ENCODE data around the gene THOC6.

THOC6 gene

DNA sequence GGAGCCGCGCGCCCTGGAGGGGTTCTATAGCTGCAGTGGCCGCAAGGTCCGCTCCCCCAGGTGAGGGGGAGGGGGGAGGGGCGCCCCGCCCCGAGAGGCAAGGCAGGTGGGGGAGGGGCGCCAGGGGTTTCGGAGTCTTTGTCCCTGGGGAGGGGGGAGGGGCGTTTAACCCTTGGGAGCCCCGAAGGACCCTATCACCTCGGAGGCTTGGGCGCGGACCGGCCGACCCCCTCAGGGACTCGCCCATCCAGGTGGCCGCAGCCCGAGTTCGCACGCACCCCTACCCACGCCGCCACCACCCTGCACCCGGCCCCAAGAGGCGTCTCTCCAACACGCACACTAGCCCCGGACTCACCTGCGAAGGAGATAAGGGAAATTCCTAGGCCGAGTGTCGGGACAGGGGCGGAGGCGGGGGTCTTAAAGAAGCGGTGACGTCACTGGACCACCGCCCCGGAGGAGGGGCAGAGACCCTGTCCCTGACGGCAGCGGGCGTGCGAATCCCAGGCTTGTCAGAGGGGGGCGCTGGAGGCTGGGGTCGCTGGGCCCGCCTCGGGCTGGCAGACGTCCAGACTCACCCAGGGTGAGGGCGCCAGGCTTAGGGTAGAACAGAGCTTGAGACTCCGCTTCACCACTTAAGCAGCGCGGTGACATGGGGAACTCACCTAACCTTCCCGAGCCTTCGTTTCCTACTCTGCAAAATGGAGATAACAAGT is 5.9 kb upstream of the THOC6 start, which contains the start of gene CLDN6:
Gene CLDN6, minus strand, starts transcription at position 390 of the 713 bp plus-strand sequence. CDS start 2,162 bp downstream, outside the sequence.
- no peak for DNase-seq

DNA sequence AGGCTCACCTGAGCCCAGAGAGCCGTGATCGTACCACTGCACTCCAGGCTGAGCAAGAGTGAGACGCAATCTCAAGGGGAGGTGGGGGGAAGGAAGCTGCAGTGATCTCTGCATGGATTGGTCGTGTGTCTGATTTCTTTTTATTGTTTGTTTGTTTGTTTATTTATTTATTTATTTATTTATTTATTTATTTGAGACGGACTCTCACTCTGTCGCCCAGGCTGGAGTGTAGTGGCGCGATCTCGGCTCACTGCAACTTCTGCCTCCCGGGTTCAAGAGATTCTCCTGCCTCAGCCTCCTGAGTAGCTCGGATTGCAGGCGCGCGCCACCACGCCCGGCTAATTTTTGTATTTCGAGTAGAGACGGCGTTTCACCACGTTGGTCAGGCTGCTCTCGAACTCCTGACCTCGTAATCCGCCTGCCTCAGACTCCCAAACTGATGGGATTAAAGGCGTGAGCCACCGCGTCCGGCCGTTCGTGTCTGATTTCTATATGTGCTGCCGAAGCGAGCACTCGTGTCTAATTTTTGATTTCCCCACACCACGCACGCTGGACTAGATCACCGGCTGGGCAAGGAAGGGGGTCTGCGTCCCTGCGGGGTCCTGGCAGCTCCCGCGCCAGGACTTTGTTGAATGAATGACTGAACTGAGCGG is 4.1 kb upstream of the THOC6 start:
- no peak for DNase-seq

DNA sequence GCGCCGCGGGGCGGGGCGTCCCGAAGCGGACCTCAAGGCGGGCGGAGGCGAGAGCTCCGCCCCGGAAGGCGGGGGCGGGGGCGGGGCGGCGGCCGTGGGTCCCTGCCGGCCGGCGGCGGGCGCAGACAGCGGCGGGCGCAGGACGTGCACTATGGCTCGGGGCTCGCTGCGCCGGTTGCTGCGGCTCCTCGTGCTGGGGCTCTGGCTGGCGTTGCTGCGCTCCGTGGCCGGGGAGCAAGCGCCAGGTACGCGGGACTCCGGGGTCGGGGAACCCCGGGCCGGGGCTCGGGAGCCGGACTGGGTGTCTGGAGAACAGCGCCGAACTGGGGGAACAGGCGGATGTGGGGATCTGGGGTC is 3.6 kb upstream of the THOC6 start, which contains the start of gene TNFRSF12A:
Gene TNFRSF12A, plus strand, starts transcription at position 122 of the 357 bp plus-strand sequence. Its CDS starts 30 bp downstream, at position 152.
- peak; percentile 44 to 60 for DNase-seq

DNA sequence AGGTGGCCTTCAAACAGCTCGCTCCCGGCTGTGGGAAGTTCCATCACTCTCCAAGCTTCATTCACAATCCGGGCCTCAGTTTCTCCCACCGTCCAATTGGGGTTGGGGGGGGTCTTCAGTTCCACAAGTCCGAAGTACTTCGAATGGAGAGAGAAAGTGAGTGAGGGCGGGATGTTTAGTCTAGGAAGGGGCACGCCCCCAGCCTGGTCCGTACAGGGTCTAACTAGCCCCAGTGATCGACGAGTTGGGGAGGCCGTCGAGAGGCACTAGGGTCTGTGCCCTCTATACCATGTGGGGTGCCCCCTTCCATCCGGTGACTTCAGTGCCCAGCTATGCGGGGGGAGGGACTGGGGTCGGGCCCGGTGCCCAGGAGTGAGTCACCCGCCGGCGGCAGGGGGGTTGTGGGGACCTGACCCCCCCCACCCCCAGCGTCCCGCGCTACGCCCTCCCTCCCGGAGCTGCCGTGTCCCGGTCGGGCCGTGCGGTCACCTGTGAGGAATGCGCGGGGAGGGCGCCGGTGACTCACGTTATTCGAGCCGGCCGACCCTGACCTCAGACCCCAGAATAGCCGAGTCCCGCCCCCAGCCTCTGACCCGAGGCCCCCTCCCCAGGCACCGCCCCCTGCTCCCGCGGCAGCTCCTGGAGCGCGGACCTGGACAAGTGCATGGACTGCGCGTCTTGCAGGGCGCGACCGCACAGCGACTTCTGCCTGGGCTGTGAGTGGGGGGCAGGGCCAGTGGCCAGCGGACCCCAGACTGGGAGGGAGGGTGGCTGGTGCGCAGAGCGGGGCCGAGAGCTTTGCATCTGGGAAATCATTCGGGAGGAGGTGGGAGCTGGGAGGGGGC is 3.0 kb upstream of the THOC6 start:
- peak; percentile 58 to 64 for DNase-seq

DNA sequence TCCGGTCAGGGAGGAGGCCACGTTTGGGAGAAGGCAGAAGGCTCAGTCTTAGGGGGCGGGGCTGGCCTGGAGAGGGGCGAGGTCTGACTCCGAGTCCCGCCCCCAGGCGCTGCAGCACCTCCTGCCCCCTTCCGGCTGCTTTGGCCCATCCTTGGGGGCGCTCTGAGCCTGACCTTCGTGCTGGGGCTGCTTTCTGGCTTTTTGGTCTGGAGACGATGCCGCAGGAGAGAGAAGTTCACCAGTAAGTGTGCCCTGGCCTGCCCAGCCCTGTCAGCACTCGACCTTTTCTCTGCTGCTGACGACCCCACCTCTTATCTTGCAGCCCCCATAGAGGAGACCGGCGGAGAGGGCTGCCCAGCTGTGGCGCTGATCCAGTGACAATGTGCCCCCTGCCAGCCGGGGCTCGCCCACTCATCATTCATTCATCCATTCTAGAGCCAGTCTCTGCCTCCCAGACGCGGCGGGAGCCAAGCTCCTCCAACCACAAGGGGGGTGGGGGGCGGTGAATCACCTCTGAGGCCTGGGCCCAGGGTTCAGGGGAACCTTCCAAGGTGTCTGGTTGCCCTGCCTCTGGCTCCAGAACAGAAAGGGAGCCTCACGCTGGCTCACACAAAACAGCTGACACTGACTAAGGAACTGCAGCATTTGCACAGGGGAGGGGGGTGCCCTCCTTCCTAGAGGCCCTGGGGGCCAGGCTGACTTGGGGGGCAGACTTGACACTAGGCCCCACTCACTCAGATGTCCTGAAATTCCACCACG is 2.2 kb upstream of the THOC6 start:
- peak; percentile 57 to 63 for DNase-seq

DNA sequence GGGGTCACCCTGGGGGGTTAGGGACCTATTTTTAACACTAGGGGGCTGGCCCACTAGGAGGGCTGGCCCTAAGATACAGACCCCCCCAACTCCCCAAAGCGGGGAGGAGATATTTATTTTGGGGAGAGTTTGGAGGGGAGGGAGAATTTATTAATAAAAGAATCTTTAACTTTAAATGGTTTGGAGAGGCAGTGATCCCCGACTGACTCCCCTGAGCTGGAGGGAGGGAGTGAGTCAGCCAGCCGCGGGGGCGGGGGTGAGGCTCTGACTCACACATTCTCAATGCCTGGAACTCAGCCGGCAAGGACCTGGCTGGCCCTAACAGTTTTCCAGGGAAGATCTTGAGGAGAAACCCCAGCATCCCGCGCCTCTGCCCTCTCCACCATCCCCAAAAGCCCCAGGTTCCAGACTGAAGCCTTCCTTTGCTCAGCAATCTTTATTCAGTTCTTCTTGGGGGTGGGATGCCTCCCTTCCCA is 1.6 kb upstream of the THOC6 start:
- DNase-seq, result peak; percentile 56 to 58

DNA sequence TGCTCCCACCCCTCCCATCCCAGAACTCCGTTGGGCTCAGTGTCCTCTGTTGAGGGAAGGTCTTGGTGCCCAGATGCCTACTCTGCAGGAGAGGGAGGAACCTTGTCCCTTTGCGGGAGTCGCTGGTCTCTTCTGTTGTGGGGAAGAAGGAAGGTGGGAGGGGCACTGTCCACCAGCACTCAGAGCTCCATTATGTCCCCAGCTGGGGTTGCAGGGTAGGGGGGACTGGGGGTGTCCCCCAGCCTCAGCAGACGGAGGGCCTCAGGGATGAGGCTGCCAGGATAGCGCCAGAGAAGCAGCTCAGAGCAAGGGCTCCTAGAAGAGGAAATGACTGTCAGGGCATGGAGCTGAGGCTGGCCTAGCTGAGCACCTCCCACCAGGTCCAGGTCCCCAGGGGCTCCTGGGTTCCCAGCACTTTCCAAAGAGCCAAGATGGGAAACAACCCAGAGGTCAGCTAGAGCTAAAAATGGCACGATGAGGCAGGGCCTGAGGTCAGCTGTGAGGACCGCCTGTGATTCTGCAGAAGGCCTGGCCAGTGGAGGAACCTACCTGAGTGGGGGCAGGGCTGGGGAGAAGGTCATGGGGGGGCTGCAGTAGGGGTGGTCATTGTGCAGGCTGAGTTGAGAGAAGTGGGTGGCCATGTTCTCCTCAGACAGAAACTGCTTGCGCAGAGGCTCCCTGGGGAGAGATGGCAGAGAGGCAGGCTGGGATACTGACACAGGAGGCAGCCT is 986 bp upstream of the THOC6 start:
- DNase-seq, result no peak

DNA sequence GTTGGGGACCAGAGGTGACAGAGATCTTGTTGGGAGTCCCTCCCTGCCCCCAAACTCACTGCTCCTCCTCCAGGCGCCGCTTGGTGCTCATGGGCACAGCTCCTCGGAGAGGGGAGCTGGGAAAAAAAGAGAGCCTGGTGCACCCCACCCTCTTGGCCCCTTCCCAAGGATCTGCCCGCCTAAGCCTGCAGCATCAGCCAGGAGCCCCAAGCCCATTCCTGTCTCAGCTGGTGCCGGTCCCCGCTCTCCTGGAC is 493 bp upstream of the THOC6 start:
- DNase-seq, result no peak

DNA sequence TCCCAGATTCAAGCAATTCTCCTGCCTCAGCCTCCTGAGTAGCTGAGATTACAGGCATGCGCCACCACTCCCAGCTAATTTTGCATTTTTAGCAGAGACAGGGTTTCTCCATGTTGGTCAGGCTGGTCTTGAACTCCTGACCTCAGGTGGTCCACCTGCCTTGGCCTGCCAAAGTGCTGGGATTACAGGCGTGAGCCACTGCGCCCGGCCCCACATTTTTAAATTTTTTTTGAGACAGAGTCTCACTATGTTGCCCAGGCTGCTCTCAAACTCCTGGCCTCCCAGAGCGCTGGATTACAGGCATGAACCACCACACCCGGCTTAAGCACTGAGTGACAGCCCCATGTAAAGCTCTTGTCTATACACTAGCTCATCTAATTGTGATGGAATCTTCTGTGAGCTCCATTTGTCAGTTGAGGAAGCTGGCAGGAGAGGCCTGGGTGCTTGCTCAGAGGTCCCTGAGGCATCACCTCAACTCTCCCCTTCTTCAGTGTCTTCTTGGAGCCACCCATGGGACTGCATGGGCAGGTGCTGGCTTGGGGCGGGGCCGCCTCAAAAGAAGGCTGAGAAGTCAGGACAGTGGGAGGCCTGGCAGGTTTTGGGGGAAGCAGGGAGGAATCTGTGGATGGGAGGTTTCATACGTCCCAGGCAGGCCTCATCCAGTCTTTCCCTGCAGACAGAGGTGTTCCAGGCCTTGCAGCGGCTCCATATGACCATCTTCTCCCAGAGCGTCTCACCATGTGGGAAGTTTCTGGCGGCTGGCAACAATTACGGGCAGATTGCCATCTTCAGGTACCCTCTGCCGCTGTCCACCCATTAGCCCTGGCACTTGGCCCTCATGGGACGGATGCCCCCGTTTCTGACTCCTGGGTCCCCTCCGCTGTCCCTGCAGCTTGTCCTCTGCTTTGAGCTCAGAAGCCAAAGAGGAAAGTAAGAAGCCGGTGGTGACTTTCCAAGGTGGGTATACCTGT is 1.5 kb downstream of the THOC6 start:
- no peak for DNase-seq

DNA sequence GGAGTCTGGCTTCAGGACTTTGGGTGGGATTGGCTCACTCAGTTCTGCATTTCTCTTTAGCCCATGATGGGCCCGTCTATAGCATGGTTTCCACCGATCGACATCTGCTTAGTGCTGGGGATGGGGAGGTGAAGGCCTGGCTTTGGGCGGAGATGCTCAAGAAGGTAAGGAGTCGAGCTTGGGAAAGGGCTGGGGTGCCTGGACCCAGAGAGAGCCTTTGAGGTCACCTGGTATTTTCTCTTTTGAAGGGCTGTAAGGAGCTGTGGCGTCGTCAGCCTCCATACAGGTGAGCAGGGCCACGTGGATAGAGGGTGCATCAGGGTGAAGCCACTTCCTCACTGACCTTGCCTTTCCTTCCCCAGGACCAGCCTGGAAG is 2.2 kb downstream of the THOC6 start:
- no peak for DNase-seq

DNA sequence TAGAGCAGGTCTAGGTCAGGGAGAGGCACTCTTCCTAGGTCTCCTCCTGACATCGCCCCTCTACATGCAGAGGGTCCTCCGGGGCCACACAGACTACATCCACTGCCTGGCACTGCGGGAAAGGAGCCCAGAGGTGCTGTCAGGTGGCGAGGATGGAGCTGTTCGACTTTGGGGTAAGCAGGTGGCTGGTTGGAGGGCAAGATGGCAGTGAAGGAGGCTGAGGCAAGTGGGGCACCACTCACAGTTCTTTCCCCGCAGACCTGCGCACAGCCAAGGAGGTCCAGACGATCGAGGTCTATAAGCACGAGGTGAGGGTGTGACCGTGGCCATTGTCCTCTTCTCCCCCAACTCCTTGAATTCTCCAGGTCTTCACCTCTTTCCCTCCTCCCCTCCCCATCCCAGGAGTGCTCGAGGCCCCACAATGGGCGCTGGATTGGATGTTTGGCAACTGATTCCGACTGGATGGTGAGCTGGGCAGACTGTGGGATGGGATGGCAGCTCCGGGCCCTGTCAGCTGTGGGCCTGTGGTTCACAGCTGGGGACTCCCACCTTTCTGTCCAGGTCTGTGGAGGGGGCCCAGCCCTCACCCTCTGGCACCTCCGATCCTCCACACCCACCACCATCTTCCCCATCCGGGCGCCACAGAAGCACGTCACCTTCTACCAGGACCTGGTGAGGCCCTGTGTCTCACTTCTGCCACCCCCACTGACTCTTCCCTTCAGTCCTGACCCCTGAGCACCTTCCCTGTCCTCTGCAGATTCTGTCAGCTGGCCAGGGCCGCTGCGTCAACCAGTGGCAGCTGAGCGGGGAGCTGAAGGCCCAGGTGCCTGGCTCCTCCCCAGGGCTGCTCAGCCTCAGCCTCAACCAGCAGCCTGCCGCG is 3.0 kb downstream of the THOC6 start:
- DNase-seq, result no peak

DNA sequence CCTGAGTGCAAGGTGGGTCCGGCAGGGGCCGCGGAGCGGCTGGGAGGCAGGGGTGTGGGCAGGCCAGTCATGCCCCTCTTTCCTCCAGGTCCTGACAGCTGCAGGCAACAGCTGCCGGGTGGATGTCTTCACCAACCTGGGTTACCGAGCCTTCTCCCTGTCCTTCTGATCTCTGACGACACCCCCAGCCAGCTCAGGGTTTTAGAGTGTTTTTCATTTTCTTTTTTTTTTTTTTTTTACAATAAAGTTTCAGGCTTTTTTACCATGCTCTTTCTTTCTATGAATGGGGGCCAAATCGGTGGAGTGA is 3.6 kb downstream of the THOC6 start:
- DNase-seq, result no peak

DNA sequence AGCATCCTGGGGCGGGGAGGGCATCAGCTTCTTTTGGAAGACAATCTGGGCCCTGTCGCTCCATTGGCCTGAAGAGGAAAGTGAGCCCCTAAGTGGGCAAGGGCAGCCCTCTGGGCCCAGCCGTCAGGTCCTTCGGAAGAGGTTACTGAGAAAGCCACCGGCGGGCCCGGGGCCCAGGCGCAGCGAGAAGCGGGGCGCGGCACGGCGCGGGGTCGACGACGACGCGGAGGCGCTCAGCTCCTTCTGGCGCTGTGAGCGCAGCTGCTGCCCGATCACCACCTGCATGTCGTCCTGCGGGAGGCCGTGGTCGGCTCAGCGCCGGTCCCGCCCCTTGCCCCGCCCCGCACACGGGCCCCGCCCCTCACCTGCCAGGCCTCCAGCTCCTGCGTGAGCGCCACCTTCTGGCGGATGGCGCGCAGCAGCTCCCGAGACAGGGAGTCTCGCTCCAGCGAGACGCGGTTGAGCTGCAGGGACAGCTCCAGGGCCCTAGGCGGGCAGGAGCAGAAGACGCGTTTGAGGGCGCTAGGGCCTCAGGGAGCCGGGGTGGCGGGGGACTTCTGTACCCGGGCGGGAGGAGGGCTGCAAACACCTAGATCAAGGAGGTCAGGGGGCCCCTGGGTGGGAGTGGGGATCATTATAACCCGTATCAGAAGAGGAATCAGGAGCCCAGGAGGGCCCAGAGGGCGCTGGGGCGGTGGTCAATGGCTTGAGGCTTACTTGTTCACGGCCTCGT is 4.3 kb downstream of the THOC6 start:
- DNase-seq, result peak in 1 of 2 donors; percentile 38

DNA sequence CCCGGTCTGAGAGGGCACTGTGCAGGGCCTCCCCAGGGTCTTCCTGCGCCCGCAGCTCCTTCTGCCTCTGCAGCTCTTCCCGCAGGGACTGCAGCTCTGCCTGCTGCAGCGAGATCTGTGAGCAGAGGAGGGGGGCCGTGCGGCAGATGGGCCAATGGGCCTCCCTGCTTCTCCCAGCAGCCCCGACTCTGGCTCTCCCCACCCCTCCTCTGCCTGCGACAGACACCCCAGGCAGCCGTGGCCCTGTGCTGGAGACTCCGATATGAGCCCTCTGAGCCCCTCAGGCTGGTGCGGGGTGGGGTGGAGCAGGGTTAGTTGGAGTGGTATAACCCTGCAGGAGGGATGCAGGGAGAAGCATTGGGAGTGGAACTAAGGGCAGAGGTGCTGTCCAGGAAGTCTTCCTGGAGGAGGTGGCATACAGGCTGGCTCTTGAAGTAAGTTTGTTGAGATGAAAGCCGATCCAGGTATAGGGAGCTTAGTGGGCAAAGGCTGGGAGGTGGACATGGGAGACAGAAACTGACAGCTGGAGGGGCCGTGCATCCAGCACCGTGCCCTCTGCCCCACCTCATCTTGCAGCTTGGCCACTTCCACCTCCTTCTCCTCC is 5.0 kb downstream of the THOC6 start:
- no peak for DNase-seq

DNA sequence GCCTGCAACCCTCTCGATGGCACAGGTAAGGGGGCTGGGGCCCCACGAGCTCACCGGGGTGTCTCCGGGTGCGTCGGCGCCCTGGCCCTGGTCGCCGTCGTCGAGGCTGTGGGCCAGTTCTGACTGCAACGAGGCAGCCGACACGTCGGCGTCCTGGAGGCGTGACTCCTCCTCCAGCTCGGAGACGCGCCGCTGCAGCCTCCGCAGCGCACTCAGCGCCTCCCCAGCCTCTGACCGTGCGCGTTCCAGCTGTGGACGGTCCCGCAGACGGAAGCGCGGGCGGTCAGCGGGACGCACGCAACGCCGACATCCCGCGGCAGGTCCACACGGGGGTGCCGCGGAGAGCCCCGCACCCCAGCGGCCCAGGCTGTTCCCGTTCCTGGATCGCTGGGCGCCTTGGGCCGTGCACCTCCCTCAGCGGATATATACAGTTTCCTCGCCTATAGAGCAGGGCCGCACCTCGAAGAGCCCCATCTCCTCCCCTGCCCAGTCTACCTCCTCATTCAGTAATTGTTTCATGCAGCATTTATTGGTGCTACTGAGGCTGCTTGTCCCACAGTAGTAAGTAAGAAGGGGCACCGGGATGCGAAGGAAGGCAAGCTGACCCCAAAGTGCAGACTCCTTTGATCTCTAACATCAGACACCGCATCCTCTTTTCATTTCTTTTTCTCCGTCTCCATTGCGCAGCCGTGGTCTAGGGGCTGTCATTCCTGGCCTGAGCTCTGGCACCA is 5.8 kb downstream of the THOC6 start:
- DNase-seq, result no peak

DNA sequence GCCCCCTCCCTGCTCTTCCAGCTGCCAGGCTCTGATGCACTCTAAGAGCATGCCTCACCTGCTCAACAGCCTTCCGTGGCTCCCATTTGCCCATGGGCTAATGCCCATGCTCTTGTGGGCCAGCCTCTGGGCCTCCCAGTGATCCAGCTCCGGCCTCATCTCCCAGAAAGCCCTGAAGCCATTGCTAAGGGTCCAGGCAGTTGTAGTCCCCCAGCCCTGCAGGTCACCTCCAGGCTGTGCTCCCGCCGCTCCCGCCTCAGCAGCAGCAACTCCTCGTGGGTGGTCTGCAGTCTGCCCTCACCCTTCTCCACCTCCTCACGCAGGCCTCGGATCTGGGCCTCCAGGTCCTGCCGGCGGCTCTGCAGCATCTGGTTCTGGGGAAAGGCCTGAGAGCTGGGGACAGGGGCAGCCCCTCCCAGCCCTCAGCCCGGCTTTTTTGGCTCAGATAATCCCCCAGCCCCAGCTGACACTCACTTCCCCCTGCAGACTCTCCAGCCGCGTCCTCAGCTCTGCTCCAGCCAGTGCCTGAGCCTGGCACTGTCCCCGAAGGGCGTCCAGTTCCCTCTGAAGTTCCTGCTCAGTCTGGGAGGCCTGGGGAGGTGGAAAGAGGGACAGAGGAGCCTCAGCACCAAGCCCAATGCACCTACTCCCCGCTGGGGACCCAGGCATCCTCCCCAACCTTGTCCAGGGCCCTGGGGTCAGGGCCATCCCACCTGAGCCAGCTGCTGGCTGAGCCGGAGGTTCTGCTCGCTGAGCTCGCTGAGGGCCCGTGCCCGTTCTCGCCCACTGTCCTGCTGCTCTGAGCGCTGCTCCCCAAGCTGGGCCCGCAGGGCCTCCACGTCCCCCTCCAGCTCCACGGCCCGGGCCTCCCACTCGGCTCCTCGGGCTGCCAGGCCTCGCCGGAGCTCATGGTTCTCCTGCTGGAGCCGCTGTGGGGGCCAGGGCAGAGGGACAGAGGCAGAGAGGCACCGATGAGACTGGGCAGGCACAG is 6.7 kb downstream of the THOC6 start:
- DNase-seq, result no peak

DNA sequence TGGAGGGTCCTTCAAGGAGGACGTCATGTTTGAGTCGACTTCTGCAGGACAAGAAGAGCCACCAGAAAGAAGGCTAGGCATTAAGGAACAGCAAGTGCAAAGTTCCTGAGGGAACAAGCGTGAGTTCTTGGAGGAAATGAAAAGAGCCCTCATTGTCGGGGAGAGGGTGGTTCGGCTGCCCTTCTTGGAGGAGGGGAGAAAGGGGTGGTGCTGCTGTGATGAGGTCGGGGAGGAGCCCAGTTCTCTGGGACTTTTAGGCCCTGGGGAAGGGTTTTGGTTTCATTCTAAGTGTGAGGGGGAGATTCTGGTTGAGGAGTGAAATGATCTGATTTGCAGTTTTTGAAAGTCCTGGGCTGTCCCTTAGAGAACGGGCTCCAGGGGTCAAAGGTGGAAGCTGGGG is 8.8 kb downstream of the THOC6 start:
- DNase-seq, result no peak
